Spleen (tissue), 7 donors: ENCODE results near the gene HOXC5.

Experiments used
- POLR2A ChIP-seq, 3 donors: fragments of 450-650 bp; IDR thresholded peaks; one replicate each; pipeline ENCODE4 v1.5.1; 2017; ENCODE audit warnings: antibody characterized with exemption in 3 of 3, mild to moderate bottlenecking in 1 of 3
- TF ChIP-seq, protein P1 (sequence below), 11 experiments: fragments of 200-600 bp in 7 of 11; fragments of 450-650 bp in 4 of 11; sonication (generic) in 4 of 11; IDR thresholded peaks in 8 of 11; conservative IDR thresholded peaks in 3 of 11; 1 replicate in 7 of 11; 2 replicates in 4 of 11; pipeline versions ENCODE4 v1.4.0 to v1.8.0; 2016 to 2021; ENCODE audit warnings: antibody characterized with exemption in 11 of 11, inconsistent platforms in 4 of 11, mild to moderate bottlenecking in 1 of 11
- donor health status: DM: no; HTN: no; CAD: no; lungs with moderate emphysema.
- donor health status: DM: no; HTN: no; CAD: no.
- donor health status: DM: no; HTN: no; CAD: no.

DNA sequence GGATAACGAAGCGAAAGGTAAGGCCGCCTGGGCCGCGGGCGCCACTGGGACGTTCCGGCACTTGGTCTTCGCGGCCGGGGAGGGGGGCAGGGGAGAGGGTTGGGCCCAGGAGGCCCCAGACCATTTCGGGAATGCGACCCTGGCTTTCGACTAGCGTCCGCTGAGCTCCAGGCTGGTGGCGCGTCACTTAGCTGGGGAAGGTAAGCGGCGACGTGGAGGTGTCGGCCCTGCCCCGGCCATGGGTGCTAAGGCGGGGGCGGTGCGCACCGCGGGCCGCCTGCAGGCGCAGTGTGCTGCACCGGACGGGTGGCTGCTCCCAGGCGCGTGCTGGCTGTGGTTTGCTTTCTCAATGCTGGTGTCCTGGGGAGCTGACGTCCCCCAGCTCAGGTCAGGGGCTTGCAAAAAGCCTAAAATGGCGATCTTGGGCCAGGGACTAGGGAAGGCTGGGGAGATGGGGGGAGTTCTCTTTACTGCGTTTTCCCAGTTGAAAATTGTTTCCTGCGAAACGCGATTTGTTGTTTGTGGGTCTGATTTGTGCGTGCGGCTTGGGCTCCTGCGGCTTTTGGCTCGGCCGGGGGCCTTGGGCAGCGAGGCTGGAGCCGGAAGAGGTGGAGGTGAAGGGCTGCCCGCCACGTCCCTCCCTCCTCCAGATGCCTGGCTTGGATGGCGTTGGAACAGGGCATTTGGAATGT is 46.7 kb upstream of the HOXC5 start:
- TF ChIP-seq POLR2A (IDR thresholded peaks at IDR 0.05) = no peak
- TF ChIP-seq, protein P1, sequence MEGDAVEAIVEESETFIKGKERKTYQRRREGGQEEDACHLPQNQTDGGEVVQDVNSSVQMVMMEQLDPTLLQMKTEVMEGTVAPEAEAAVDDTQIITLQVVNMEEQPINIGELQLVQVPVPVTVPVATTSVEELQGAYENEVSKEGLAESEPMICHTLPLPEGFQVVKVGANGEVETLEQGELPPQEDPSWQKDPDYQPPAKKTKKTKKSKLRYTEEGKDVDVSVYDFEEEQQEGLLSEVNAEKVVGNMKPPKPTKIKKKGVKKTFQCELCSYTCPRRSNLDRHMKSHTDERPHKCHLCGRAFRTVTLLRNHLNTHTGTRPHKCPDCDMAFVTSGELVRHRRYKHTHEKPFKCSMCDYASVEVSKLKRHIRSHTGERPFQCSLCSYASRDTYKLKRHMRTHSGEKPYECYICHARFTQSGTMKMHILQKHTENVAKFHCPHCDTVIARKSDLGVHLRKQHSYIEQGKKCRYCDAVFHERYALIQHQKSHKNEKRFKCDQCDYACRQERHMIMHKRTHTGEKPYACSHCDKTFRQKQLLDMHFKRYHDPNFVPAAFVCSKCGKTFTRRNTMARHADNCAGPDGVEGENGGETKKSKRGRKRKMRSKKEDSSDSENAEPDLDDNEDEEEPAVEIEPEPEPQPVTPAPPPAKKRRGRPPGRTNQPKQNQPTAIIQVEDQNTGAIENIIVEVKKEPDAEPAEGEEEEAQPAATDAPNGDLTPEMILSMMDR (IDR thresholded peaks at IDR 0.05 in 8 of 11, conservative IDR thresholded peaks at IDR 0.05 in 3 of 11) = no peak
